COLO668 (cell line): Measurements from ENCODE around the gene LZTS2.

ENCODE experiments used
- DNase-seq: peaks from one replicate; lab custom pipeline; 2025; ENCODE audit not compliant: unreplicated experiment; lab: John Stamatoyannopoulos, UW

The LZTS2 gene

DNA sequence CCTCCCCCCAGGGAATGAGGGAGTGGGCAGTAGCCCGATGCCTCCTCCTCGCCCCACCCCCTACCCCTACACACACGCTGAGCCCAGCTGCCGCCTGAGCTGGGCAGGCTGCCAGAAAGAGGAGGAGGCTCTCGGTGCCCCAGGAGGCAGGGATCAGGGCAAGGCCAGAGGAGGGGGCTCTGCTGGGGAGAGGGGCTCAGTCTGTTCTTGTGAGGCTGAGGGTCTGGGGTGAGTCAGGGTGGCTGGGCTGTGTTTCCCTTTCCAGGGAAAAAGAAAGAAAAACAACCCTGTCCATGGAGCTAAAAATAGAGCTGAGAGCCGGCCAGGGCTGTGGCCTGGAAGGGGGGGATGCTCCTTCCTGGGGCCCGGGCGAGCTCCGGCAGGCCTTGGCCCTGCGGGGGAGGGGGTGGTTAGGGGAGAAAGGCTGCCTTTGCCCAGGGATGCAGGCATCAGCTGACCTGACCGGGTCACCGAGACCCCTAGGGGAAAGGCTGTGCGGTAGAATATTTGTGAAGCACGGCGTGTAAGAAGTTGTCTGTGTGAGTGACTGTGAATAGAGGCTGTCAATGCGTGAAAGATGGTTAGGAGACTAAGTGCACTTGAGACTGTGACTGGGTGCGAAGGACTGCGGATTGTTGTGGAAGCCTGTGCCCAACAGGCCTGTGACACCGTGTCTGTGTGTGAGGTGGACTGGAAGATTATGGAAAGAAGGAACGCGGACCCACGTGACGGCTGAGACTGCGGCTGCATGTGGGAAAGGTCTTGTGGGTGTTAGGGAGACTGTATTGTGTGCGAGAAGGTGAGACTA is 1.2 kb upstream of the LZTS2 start:
- peak; percentile 90 for DNase-seq

DNA sequence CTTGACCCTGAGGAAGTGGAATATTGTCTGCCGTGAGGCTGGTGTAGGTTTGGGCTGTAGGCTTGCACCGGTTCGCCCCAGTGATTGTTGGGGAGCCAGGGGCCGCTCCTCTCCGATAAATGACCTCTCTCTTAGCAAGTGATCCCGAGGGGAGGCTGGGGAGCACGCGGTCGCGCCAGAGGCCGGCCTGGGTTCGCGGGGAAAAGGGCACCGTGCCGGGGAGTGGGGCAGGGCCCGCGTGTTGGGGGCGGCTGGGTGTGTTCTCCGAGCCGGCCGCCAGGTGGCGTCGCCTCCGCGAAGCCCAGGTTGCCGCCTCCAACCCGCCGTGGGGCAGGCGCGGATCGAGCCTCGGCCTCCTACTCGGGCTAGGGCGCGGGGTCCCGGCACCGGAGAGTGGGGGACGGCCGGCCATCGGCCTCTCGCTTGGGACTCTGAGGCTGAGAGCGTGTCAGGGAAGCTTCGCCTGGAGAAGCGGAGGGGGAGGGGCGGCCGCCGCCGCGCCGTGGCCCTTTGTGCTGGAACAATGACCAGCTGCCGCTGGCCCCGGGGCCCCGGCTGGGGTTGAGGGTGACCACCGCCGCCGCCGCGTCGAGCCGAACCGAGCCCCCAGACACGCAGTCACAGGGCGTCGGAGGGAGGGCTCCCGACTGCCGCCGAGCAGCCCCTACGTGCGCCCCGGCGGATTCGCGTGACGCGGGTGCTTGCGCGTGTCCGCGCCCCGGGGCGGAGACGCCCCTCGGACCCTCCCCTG is 442 bp upstream of the LZTS2 start:
- peak; percentile 74 for DNase-seq

DNA sequence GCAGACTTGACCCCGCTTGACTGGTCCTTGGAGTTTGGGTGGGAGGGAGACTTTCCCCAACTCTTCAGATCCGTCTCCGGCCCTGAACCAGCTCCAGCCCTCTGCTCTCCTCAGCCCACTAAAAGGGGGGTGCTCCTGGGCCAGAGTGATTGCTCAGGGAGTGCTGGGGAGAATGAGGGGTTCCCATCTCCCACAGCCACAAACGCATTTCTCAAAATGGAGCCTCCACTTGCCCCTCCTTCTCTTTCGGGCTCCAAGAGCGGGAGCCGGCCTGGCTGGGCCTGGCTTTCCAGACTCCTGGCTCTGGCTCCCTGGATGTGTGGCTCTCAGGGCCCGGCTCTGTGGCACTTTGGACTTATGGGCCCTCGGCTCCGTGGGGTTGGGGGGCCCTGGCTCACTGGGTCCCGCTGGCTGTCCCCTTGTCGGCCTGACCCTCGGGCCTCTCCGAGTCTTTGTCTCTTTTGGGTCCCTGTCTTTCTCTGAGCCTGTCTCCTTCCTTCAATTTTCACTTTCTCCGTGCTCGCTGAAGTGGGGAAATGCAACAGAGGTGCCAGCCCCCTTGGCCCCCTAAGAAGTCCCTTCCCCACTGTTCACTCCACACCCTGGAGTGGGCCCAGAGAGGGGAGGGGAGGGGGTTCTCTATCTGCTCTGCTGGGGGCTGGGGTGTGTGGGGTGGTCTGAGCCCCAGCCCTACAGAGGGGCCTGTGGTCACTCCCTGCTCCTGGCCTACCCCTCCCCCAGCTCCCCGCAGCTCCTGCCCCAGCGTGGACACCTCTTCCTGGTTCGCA is 713 bp downstream of the LZTS2 start:
- no peak for DNase-seq

DNA sequence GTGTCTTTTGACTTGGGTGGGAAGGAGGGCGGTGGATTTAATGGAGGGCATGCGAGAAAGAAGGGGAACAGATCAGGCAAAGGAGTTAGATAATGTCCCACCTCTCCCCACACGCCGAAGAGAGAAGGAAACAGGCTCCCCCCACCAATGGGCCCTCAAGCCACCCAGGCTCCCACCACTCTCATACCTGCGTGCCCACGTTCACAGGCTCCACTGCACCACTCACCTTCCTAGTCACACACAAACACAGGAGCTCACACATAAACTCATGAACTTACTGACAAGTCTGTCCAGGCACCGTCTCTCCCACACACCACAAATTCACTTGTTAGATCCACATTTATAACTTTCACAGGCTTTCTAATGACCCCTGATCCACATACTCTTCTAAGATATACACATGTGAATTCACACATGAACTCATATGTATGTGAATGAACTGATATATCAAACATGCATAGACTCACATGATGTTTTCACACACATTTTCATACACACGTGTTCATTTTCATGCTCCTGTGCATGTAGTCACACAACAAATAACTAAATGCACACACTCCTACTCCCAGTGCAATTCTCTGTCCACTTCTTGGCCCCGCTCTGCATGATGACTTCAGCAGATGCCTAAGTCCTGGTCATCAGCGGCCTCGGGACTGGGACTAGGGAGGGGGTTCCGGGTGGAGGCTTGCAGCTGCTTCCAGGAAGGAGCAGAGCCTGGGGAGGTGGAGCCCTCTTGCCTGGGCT is 1.5 kb downstream of the LZTS2 start:
- peak; percentile 1 for DNase-seq

DNA sequence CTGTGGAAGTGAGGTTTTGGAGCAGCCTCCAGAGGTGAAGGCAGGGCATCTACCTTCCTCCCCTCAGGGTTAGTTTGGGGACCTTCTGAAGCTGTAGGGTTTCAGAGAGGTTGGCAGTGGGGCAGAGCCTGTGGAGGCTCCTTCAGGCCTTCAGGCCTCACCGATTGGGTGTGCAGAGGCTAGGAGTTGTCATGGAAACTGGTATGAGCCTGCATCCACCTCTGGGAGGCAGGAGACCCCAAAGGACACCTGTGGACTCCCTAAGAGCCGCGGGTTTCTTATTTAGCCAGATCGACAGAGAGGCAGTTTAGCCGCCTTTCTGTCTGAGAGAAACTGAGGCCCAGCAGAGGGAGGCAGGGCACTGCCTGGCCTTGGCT is 2.0 kb downstream of the LZTS2 start:
- DNase-seq = no peak

DNA sequence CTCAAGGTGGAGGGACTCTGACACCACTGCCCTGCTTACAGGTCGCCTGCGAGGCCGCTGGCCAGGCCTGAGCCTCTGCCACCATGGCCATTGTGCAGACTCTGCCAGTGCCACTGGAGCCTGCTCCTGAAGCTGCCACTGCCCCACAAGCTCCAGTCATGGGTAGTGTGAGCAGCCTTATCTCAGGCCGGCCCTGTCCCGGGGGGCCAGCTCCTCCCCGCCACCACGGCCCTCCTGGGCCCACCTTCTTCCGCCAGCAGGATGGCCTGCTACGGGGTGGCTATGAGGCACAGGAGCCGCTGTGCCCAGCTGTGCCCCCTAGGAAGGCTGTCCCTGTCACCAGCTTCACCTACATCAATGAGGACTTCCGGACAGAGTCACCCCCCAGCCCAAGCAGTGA is 2.8 kb downstream of the LZTS2 start:
- DNase-seq = no peak

DNA sequence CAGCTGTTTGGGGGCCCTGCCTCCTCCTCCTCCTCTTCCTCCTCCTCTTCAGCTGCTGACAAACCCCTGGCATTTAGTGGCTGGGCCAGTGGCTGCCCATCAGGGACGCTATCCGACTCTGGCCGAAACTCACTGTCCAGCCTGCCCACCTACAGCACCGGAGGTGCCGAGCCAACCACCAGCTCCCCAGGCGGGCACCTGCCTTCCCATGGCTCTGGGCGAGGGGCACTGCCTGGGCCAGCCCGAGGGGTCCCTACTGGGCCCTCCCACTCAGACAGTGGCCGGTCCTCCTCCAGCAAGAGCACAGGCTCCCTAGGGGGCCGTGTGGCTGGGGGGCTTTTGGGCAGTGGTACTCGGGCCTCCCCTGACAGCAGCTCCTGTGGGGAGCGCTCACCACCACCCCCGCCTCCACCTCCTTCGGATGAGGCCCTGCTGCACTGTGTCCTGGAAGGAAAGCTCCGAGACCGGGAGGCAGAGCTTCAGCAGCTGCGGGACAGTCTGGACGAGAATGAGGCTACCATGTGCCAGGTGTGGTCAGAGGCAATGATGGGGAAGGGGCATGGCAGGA is 4.1 kb downstream of the LZTS2 start:
- no peak for DNase-seq

DNA sequence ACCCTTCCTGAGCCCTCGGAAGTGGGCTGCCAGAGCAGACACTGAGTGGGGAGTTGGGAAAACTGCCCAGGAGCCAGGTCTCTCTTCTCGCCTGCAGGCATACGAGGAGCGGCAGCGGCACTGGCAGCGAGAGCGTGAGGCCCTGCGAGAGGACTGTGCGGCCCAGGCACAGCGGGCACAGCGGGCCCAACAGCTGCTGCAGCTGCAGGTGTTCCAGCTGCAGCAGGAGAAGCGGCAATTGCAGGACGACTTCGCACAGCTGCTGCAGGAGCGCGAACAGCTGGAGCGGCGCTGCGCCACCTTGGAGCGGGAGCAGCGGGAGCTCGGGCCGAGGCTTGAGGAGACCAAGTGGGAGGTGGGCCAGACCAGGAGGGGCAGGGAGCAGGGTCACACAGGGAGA is 5.8 kb downstream of the LZTS2 start:
- DNase-seq = no peak

DNA sequence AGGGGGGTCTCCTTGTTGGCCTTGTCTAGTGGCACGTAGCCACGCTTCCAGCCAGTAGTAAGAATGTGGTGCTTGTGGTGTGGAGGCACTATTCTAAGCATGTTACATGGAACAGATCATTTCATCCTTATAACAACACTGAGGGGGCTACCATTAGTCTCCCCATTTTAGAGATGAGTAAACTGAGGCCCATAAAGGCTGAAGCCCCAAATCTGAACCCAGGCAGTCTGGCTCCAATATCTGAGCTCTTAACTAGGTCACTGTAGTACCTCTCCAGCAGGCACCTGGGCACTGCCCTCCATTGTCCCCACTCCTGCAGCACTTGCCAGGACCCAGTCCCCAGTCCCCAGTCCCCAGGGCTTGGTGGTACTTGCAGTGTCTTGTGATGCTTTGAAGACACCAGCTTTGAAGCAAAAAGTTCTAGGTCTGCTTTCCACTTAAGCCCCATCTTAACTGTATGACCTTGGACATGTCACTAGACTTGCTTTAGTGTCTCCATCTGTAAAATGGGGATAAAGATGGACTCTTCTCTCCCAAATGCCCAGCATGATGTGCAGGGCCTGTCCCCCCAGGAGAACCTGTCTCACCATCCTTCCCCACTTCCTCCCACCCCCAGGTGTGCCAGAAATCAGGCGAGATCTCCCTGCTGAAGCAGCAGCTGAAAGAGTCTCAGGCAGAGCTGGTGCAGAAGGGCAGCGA is 6.4 kb downstream of the LZTS2 start:
- no peak for DNase-seq

DNA sequence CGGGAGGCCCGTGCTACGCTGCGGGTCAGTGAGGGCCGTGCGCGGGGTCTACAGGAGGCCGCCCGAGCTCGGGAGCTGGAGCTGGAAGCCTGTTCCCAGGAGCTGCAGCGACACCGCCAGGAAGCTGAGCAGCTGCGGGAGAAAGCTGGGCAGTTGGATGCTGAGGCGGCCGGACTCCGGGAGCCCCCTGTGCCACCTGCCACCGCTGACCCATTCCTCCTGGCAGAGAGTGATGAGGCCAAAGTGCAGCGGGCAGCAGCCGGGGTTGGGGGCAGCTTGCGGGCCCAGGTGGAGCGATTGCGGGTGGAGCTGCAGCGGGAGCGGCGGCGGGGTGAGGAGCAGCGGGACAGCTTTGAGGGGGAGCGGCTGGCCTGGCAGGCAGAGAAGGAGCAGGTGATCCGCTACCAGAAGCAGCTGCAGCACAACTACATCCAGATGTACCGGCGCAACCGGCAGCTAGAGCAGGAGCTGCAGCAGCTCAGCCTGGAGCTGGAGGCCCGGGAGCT is 7.0 kb downstream of the LZTS2 start:
- DNase-seq = no peak

DNA sequence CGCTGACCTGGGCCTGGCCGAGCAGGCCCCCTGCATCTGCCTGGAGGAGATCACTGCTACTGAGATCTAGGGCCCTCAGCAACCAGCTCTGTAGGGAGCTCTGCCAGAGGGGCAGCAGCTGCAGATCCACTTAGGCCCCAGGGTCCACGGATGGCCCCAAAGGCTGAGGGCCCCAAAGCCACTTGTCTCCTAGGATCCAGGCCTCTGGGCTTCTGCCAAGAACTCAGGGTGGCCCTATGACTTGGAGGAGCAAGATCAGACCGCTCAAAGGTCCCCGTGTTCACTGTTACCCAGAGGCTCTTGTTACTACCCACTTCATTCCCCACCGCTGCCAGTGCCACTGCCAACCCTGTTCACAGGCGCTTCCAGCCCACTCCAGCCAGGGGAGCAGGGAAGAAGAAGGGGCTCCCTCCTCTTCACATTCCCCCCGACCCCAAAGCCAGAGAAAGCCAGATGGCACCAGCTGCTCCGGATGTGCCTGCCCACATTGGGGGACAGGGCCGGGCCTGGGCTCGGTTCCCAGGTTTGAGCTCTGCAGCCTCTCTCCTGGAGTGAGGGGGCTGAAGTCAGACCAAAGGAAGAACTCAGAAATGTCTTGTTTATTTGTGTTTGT is 7.6 kb downstream of the LZTS2 start:
- DNase-seq = no peak

DNA sequence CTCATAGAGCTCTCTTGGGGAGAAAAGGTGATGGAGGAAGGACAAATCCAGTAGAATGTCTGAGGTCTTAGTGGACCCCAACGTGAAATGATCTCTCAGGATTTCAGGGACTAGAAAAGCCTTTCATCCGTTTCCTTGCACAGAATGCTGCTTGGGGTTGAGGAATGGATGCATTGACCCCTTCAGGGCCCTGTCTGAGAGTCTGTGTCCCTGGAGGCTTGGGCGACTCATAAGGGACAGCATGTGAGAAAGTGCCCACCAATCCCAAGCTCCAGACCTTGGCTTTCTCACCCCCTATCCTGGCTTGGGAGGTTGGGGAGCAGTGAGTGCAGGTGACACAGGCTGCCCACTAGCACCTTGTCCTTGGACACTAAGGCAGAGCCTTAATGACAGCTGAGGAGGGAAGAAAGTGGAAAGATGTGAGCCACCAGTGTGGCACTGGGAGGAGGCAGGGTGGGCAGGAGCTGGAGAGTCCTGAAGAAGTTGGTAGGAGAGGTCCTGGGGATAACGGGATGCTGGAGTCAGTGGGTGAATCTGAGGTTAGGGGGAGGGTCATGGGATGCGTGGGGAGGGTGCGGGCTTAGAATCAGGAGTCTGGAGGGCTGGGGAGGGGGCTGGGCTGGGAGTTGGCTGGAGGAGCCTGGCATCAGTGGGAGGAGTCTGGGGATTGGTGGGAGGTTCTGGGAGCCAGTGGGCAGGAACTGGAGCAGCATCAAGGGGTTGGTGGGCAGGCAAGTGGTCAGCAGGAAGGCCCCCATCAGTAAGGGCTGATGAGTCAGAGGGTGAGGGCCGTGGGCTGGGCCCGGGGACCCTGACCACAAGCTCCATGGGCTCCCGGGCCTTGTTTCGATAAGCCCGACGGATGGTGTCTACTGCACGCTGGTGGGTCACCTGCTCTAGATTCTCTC is 8.6 kb downstream of the LZTS2 start:
- no peak for DNase-seq

DNA sequence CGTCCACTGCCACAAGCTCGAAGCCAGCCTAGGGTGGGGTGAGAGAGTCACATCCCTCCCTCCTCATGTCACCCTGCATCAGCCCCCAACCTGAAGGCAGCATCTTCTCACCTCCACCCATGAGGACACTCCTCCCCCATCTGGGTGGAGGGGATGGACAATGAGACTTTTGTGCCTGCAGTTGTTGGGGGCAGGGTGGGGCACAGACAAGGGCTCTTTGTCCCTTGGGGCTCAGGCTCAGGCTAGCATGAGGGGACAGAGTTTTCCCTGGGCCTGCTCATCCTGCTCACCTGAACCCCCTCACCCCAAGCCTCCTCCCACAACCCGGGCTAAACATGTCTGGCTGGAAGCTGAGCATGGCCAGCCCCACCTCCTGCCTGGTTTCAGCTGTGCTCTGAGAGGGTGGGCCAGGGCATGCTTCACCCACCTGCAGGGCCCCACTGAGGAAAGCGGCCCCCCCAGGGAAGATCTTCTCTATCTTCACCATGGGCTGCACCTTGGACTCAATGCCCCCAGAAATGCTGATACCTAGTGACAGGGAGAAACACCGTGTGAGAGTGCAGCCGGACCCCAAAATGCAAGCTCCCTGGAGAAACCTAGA is 9.3 kb downstream of the LZTS2 start:
- no peak for DNase-seq

DNA sequence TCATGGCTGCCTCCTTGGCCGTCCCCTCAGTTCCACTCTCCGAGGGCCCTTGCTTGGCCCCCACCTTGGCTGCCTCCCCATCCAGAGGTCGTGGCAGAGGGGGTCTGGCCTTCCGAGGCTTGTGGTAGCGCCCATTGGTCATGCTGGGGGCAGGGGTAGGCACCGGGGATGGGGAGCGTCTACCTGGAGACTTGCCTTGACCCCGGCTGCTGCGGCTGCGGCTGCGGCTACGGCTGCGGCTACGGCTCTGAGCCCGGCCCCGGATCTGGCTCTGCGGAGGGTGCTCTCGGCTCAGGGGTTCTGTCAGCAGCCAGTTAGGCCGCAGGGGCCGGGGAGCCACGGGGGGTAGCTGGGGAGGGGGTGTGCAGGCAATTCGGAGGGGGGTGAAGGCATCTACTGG is 10.7 kb downstream of the LZTS2 start:
- no peak for DNase-seq

DNA sequence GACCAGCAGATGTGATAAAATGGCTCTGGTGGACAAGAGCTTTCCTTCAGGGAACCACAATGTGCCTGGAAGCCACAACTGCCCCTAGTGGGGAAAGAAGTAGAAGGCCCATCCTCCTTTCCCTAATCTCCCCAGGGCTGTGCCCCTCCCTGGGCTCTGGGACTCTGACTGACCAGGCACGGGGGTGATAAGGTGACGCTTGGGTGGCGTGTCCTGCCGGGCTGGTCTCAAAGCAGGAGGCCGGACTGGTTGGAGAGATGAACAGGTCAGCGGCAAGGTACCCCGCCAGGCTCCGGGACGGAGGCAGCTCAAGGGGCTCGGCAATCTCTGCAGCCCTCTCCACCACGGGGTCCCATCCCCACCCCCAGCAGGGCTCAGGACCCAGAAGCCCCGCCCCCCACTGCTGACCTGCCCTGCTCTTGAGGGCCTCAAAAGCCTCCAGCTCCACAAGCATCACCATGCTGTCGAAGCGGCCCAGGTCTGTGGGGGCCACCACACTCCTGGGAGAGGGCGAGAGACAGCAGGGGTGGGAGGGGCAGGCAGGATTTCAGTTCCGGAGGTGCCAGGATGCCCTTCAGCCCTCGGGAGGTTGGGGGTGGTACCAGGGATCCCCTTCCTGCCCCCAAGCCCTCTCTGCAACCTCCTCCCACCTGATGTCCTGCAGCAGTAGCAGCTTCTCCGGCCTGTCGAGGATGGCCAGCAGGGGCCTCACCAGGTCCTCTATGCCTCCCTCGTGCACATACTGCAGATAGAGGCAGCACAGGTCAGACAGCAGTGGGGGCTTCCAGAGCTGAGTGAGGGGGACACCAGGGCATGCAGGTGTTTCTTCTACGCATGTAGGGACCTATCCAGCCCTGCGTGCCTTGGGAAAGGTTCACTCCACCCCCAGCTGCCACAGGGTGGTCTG is 12.2 kb downstream of the LZTS2 start:
- no peak for DNase-seq

DNA sequence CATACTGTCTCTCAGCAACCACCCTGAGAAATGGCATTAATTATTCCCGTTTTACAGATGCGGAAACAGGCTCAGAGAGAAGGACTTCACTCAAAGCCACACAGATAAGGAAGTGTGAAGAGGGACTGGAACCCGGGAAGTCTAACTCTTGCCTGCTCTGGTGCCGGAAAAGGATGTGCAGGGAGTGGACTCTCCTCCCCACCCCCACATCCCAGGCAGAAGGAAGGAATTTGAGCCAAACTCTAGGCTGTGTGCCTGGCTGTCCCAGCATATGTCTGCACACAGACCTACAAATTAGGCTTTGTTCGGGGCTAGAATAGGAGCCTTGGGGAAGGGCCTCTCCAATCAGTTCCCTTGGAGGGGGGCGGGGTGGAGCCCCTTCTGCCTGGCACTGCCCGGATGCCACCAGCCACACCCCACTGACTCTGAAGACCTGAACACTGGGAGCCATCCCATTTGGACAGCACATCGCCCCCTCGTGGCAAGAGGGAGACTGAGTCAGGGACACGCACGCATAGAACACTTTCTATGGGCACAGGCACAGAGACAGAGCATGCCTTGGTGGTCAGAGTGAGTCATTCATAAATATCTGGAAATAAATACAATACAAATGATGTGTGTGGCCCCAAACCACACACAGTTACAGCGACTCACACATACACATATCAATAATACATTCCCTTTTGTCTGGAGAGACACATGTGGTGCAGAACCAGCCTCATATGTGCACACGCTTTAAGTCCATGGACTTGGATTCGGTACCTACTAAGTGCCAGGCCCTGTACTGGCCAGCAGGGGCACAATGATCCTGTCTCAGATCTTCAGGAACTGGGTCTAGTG is 13.1 kb downstream of the LZTS2 start:
- peak; percentile 76 for DNase-seq
